Mesenteric fat pad (tissue), 1 donor: ENCODE data around the gene NIFK. TPM values are rescaled to one million over a fixed set of nuclear protein-coding genes. Genes with fewer than 3 reads are reported as not detected.
"Not testable (repeated sequence)": the region's sequence is repeated elsewhere in the genome, so short reads cannot be mapped to it uniquely, and the experiment has no call there.

Source experiments
- DNase-seq: peaks from one replicate; pipeline ENCODE4 v3.0.0-alpha.2; 2020; ENCODE audit warnings: low spot score
- total RNA-seq: library from RNA; stranded (reverse); fragmentation: NEBNext Ultra II Directional; extraction: Animal tissue kit (Norgen Biotek cat#: 25700); gene quantifications from one replicate; pipeline ENCODE4 v1.2.1, GENCODE V29; 2021
- donor health status: DM: yes; HTN: yes; CAD: no.

Gene NIFK
- total RNA-seq, 1 donor from 2014 or later = 43.6 TPM

DNA sequence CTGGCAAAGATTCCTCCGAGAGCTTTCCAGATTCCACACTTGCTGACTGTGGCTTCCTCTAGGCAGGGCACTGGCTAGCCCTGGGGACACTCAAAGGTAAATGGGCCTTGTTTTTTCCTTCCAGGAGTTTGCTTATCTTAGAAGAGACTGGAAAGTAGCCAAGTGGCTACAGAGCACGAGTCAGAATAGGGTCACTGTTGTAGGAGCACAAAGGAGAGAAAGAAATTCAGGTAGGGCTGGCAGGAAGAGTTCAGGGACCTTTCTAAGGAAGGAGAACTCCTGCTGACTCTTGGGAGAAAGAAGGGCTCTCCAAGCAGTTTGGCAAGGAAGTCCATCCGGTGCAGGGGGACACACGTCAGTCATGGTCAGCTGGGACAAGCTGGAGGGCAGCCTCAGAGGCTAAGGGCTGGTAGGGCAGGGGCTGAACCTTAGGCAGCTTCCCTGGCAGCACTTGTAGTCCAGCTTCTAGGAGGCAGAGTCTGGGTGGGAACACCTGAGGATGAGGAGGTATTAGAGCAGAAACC, 39.5 kb downstream of the NIFK start:
- no peak for DNase-seq

GRCh38 chr2:121696410-121696930, 40.2 kb downstream of the NIFK start:
- DNase-seq = no peak

- no peak for DNase-seq
These were observed 41.6 kb downstream of the NIFK start for GRCh38 chr2:121695171-121695451.

- no peak for DNase-seq
These were observed 42.1 kb downstream of the NIFK start for GRCh38 chr2:121694398-121695170.

DNA sequence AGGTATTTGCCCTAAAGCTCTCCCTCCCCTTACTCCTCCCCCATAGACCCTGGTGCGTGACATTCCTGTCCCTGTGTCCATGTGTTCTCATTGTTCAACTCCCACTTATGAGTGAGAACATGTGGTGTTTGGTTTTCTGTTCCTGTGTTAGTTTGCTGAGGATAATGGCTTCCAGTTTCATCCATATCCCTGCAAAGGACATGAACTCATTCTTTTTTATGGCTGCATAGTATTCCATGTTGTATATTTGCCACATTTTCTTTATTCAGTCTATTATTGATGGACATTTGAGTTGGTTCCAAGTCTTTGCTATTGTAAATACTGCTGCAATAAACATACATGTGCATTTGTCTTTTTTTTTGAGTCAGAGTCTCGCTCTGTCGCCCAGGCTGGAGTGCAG, 46.1 kb downstream of the NIFK start:
- DNase-seq = not testable (repeated sequence)

DNA sequence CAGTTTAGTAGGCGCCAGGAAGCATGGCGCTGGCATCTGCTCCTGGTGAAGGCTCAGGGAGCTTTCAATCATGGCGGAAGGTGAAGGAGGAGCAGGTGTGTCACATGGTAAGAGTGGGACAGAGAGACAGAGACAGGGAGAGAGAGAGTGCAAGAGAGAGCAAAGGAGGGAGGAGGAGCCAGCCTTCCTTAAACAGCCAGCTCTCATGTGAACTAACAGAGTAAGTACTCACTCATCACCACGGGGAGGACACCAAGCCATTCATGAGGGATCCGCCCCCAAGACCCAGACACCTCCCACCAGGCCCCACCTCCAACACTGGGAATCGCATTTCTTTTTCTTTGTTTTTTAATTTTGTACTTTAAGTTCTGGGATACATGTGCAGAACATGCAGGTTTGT, 46.6 kb downstream of the NIFK start:
- no peak for DNase-seq

GRCh38 chr2:121689356-121689755, 47.3 kb downstream of the NIFK start:
- DNase-seq = no peak

GRCh38 chr2:121688820-121689219, 47.9 kb downstream of the NIFK start:
- DNase-seq = no peak

- no peak for DNase-seq
These were observed 49.8 kb downstream of the NIFK start for GRCh38 chr2:121686902-121687301.

DNA sequence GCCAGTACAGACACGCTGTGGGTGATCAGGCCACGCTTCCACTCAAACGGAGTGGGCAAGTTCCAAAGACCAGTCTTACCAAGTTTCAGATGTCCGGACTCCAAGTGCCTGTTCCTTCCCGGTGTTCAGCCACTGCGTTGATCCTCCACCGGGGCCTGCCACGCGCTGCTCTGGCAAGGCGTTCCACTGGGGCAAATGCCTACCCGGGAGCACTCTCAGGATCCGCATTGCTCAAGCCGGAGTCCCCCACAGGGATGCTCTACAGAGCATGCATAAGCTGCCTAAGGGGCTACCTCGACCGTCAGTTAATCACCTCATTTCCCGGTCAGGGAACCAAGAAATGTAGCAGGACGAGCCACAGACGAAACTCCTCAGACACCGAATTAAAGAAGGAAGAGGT, 50.5 kb downstream of the NIFK start:
- no peak for DNase-seq

DNA sequence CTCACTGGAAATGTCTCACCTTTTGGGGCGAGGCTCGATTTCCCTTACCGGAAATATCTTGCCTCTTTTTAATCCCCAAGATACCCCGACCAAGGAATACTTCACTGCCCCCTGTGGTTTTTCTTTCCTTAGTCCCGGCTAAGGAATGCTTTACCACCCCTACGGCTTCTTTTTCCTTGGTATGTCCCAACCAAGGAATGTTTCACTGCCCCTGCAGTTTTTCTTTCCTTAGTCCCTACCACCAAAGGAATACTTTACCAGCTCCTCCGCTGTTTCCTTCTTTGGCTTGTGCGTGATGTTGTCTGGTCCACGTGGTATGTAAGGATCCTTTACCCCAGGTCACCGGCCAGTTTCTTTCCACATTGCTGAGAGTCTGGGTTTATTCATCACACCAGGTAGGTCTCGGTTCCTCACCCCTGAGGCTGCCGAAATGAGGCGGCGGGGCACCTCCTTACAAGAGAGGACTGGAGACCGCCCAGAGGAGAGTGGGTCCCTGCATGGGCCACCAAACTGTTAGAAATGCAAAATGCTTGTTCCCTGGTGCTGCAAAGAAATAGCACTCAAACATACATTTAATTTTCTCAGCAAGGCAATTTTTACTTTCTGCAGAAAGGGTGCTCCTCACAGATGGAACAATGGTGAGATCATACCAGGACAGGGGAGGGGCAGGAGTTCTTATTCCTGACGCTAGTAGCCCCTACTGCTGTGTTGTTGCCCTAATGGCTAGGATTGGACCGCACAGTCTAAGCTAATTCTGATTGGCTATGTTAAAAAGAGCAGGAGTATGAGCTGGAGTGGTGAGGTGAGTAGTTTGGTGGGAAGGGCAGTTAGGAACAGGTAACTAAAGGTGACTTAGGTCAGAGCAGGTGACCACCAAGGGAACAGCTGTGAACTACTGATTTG, 54.0 kb downstream of the NIFK start:
- no peak for DNase-seq

DNA sequence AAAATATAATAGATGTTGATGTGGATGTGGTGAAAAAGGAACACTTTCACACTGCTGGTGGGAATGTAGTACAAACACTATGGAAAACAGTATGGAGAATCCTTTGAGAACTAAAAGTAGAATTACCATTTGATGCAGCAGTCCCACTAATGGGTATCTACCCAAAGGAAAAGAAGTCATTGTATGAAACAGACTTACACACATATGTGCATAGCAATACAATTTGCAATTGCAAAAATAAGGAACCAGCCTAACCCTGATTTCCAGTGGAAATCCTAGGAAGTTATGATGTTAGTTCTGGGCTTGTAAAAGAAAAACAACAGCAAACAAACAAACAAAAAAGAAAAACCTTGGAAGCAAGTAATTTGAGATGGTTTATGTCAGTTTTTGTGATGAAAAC, 58.8 kb downstream of the NIFK start:
- no peak for DNase-seq

Other genes starting within 250 kb of the NIFK start
- gene RNU4ATAC, start 206.0 kb downstream of the NIFK start, total RNA-seq = not detected
- gene CLASP1, start 87.4 kb downstream of the NIFK start, total RNA-seq = 64.4 TPM
- 50.1 TPM for gene TSN, start 18.8 kb upstream of the NIFK start, total RNA-seq